Measurements from ENCODE around the gene ETV6.
"Not testable (repeated sequence)": the region's sequence is repeated elsewhere in the genome, so short reads cannot be mapped to it uniquely, and the experiment has no call there.

ETV6 gene

GRCh38 chr12:11897923-11898322, 248.4 kb downstream of the ETV6 start:
- DNase-seq: no peak

GRCh38 chr12:11901701-11902524, 252.4 kb downstream of the ETV6 start:
- no peak for DNase-seq

- no peak for DNase-seq
These were observed 253.0 kb downstream of the ETV6 start for GRCh38 chr12:11902525-11902875.

GRCh38 chr12:11904124-11904523, 254.7 kb downstream of the ETV6 start:
- no peak for DNase-seq

- DNase-seq: no peak
These were observed 256.1 kb downstream of the ETV6 start for GRCh38 chr12:11905534-11905933.

GRCh38 chr12:11906286-11906935, 256.9 kb downstream of the ETV6 start:
- DNase-seq: no peak

GRCh38 chr12:11907625-11908024, 258.2 kb downstream of the ETV6 start:
- no peak for DNase-seq

- not testable (repeated sequence) for DNase-seq
These were observed 259.9 kb downstream of the ETV6 start for GRCh38 chr12:11909406-11909805.

- DNase-seq: no peak
These were observed 266.6 kb downstream of the ETV6 start for GRCh38 chr12:11916113-11916512.

- DNase-seq: no peak
These were observed 267.3 kb downstream of the ETV6 start for GRCh38 chr12:11916771-11917170.

- DNase-seq: no peak
These were observed 268.0 kb downstream of the ETV6 start for GRCh38 chr12:11917501-11917900.

- DNase-seq: no peak
These were observed 270.8 kb downstream of the ETV6 start for GRCh38 chr12:11920231-11920630.

- no peak for DNase-seq
These were observed 272.9 kb downstream of the ETV6 start for GRCh38 chr12:11922361-11922760.

GRCh38 chr12:11923067-11923466, 273.6 kb downstream of the ETV6 start:
- DNase-seq: no peak

- no peak for DNase-seq
These were observed 277.9 kb downstream of the ETV6 start for GRCh38 chr12:11927286-11927935.

- DNase-seq: no peak
These were observed 280.2 kb downstream of the ETV6 start for GRCh38 chr12:11929714-11930113.

GRCh38 chr12:11939223-11939622, 289.7 kb downstream of the ETV6 start:
- DNase-seq: no peak

- no peak for DNase-seq
These were observed 292.3 kb downstream of the ETV6 start for GRCh38 chr12:11941606-11942337.

GRCh38 chr12:11943919-11944700, 294.6 kb downstream of the ETV6 start:
- DNase-seq: no peak
